ENCODE results near the gene PRKCH. TPM values are rescaled to one million over a fixed set of nuclear protein-coding genes. Genes with fewer than 3 reads are reported as not detected.

Gene PRKCH
- total RNA-seq, 1 donor, result 3.3 TPM

GRCh38 chr14:61569812-61570548 is 248.6 kb downstream of the PRKCH start:
- Histone ChIP-seq H3K9me3 (ENCODE audit: low read depth, low read length) (no peaks in the 10 kb centered on the region), H3K27me3 (ENCODE audit: insufficient read depth, low read length) (no peaks in the 10 kb centered on the region), H3K36me3 (ENCODE audit: insufficient read depth, low read length) (no peaks in the 10 kb centered on the region), H3K27ac (ENCODE audit: low read depth, low read length) (peak overlapping the region; percentile 97), H3K4me2 (ENCODE audit: insufficient read depth, low read length) (peak overlapping the region; percentile 73), H4K20me1 (ENCODE audit: insufficient read depth, low read length) (no peaks in the 10 kb centered on the region), H3K79me2 (ENCODE audit: insufficient read depth, low read length) (peaks cover 34% of the 10 kb centered on the region), H2AFZ (ENCODE audit: low read length) (no peak overlapping the region), H3K4me1 (ENCODE audit: insufficient read depth, low read length) (peaks cover 97% of the 10 kb centered on the region), H3K4me3 (ENCODE audit: insufficient read depth, low read length) (peak overlapping the region; percentile 46)
- DNase-seq (ENCODE audit: insufficient read length, low spot score, missing footprints), result peak; percentile 96
- no peak for TF ChIP-seq CTCF (IDR thresholded peaks at IDR 0.05; ENCODE audit: extremely low read depth, low read depth, low read length)

GRCh38 chr14:61570549-61571290 is 249.3 kb downstream of the PRKCH start:
- no peaks in the 10 kb centered on the region for H3K27me3 ChIP-seq (ENCODE audit: insufficient read depth, low read length)
- H3K27ac ChIP-seq (ENCODE audit: low read depth, low read length), result peak overlapping the region; percentile 97
- H4K20me1 ChIP-seq (ENCODE audit: insufficient read depth, low read length), result no peaks in the 10 kb centered on the region
- no peaks in the 10 kb centered on the region for H3K36me3 ChIP-seq (ENCODE audit: insufficient read depth, low read length)
- peak overlapping the region; percentile 73 for H3K4me2 ChIP-seq (ENCODE audit: insufficient read depth, low read length)
- H3K79me2 ChIP-seq (ENCODE audit: insufficient read depth, low read length), result peaks cover 34% of the 10 kb centered on the region
- H3K4me3 ChIP-seq (ENCODE audit: insufficient read depth, low read length), result peak overlapping the region; percentile 46
- peaks cover 97% of the 10 kb centered on the region for H3K4me1 ChIP-seq (ENCODE audit: insufficient read depth, low read length)
- H2AFZ ChIP-seq (ENCODE audit: low read length), result no peak overlapping the region
- no peaks in the 10 kb centered on the region for H3K9me3 ChIP-seq (ENCODE audit: low read depth, low read length)
- peak; percentile 80 for DNase-seq (ENCODE audit: insufficient read length, low spot score, missing footprints)
- no peak for TF ChIP-seq CTCF (IDR thresholded peaks at IDR 0.05; ENCODE audit: extremely low read depth, low read depth, low read length)

- peaks cover 37% of the 10 kb centered on the region for H3K79me2 ChIP-seq (ENCODE audit: insufficient read depth, low read length)
These were observed 250.5 kb downstream of the PRKCH start for GRCh38 chr14:61571917-61572316.

More at GRCh38 chr14:61571917-61572316, 250.5 kb downstream of the PRKCH start:
- Histone ChIP-seq H3K9me3 (ENCODE audit: low read depth, low read length) (no peaks in the 10 kb centered on the region), H3K36me3 (ENCODE audit: insufficient read depth, low read length) (no peaks in the 10 kb centered on the region), H3K27me3 (ENCODE audit: insufficient read depth, low read length) (no peaks in the 10 kb centered on the region), H4K20me1 (ENCODE audit: insufficient read depth, low read length) (no peaks in the 10 kb centered on the region), H2AFZ (ENCODE audit: low read length) (no peak overlapping the region), H3K4me2 (ENCODE audit: insufficient read depth, low read length) (peak overlapping the region; percentile 73), H3K4me3 (ENCODE audit: insufficient read depth, low read length) (no peak overlapping the region), H3K27ac (ENCODE audit: low read depth, low read length) (peak overlapping the region; percentile 97), H3K4me1 (ENCODE audit: insufficient read depth, low read length) (peaks cover 91% of the 10 kb centered on the region)
- TF ChIP-seq CTCF (IDR thresholded peaks at IDR 0.05; ENCODE audit: extremely low read depth, low read depth, low read length), result no peak
- DNase-seq (ENCODE audit: insufficient read length, low spot score, missing footprints), result peak; percentile 25
